ENCODE data around the gene NDUFB2.

NDUFB2 gene

DNA sequence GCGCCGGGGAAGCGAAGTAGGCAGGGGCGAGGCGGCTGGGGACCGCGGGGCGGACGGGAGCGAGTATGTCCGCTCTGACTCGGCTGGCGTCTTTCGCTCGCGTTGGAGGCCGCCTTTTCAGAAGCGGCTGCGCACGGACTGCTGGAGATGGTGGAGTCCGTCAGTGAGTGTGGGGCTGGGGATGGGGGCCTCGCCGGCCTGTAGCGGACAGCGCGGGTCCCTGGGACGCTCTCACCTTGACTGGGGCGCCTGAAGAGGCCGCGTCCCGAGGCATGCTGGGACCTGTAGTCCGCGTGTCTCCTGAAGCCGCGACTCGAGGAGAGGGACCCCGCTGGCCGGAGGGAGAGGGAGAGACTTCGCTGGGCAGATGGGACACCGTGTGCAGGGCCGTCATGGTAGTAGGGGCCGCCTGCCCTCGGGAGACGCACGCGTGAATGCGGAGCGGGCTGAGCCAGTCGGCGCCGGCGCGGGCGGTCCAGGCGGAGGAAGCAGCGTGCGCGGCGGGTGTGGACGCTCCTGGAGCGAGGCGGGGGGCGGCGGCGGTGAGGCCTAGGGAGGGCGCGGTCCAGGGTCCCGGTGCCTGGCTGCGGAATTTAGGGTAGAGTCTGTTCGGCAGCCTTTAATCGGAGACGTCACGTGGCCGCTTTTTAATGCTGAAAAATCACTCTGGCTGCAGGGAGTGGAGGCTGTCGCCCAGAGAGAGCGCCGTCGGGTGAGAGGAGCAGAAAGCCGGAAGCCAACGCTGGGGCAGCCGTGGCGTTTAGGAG is at the start of gene NDUFB2 (continued):
- TF ChIP-seq, protein P1, sequence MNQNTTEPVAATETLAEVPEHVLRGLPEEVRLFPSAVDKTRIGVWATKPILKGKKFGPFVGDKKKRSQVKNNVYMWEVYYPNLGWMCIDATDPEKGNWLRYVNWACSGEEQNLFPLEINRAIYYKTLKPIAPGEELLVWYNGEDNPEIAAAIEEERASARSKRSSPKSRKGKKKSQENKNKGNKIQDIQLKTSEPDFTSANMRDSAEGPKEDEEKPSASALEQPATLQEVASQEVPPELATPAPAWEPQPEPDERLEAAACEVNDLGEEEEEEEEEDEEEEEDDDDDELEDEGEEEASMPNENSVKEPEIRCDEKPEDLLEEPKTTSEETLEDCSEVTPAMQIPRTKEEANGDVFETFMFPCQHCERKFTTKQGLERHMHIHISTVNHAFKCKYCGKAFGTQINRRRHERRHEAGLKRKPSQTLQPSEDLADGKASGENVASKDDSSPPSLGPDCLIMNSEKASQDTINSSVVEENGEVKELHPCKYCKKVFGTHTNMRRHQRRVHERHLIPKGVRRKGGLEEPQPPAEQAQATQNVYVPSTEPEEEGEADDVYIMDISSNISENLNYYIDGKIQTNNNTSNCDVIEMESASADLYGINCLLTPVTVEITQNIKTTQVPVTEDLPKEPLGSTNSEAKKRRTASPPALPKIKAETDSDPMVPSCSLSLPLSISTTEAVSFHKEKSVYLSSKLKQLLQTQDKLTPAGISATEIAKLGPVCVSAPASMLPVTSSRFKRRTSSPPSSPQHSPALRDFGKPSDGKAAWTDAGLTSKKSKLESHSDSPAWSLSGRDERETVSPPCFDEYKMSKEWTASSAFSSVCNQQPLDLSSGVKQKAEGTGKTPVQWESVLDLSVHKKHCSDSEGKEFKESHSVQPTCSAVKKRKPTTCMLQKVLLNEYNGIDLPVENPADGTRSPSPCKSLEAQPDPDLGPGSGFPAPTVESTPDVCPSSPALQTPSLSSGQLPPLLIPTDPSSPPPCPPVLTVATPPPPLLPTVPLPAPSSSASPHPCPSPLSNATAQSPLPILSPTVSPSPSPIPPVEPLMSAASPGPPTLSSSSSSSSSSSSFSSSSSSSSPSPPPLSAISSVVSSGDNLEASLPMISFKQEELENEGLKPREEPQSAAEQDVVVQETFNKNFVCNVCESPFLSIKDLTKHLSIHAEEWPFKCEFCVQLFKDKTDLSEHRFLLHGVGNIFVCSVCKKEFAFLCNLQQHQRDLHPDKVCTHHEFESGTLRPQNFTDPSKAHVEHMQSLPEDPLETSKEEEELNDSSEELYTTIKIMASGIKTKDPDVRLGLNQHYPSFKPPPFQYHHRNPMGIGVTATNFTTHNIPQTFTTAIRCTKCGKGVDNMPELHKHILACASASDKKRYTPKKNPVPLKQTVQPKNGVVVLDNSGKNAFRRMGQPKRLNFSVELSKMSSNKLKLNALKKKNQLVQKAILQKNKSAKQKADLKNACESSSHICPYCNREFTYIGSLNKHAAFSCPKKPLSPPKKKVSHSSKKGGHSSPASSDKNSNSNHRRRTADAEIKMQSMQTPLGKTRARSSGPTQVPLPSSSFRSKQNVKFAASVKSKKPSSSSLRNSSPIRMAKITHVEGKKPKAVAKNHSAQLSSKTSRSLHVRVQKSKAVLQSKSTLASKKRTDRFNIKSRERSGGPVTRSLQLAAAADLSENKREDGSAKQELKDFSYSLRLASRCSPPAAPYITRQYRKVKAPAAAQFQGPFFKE (tag by site-specific recombination; IDR thresholded peaks at IDR 0.05; ENCODE audit: borderline replicate concordance): peak; percentile 26; the same call in 1 of the 2 replicates
- TF ChIP-seq ZNF529 (tag by site-specific recombination; IDR thresholded peaks at IDR 0.05; ENCODE audit: insufficient replicate concordance) (no peak), KLF10 (tag by site-specific recombination; IDR thresholded peaks at IDR 0.05) (0 out of 2 replicates have a peak, but pooled peaks have one; percentile 49), ZNF623 (tag by site-specific recombination; IDR thresholded peaks at IDR 0.05) (no peak; the same call in 1 of the 2 replicates), KLF16 (tag by site-specific recombination; IDR thresholded peaks at IDR 0.05) (peak; percentile 68), ZNF423 (tag by site-specific recombination; IDR thresholded peaks at IDR 0.05) (peak; percentile 34), ZNF670 (tag by site-specific recombination; IDR thresholded peaks at IDR 0.05; ENCODE audit: low read depth) (no peak), ZNF600 (tag by site-specific recombination; IDR thresholded peaks at IDR 0.05) (peak; percentile 82), ZNF585B (tag by site-specific recombination; IDR thresholded peaks at IDR 0.05) (no peak), ZNF548 (tag by site-specific recombination; IDR thresholded peaks at IDR 0.05) (no peak), ZSCAN30 (tag by site-specific recombination; IDR thresholded peaks at IDR 0.05) (peak; percentile 62; the same call in 1 of the 2 replicates), ZNF202 (tag by site-specific recombination; IDR thresholded peaks at IDR 0.05; ENCODE audit: borderline replicate concordance) (no peak), WT1 (tag by site-specific recombination; IDR thresholded peaks at IDR 0.05) (peak; percentile 62), ZNF76 (tag by site-specific recombination; IDR thresholded peaks at IDR 0.05; ENCODE audit: borderline replicate concordance, low read depth) (peak; percentile 99), ZNF221 (tag by site-specific recombination; IDR thresholded peaks at IDR 0.05; ENCODE audit: borderline replicate concordance) (no peak), OVOL3 (tag by site-specific recombination; IDR thresholded peaks at IDR 0.05) (0 out of 2 replicates have a peak, but pooled peaks have one; percentile 76), ZNF426 (tag by site-specific recombination; IDR thresholded peaks at IDR 0.05) (no peak), ZFP37 (tag by site-specific recombination; IDR thresholded peaks at IDR 0.05) (peak; percentile 95), PRDM1 (tag by site-specific recombination; IDR thresholded peaks at IDR 0.05) (no peak), ZNF292 (tag by site-specific recombination; IDR thresholded peaks at IDR 0.05; ENCODE audit: borderline replicate concordance, low read depth) (no peak), ZNF791 (tag by site-specific recombination; IDR thresholded peaks at IDR 0.05) (no peak), ZNF132 (tag by site-specific recombination; IDR thresholded peaks at IDR 0.05; ENCODE audit: borderline replicate concordance) (no peak), ZNF248 (tag by site-specific recombination; IDR thresholded peaks at IDR 0.05) (no peak), HOXD13 (CRISPR knock-in tag; IDR thresholded peaks at IDR 0.05; ENCODE audit: borderline replicate concordance) (no peak), ZNF239 (tag by site-specific recombination; IDR thresholded peaks at IDR 0.05) (peak; percentile 34; the same call in 1 of the 2 replicates)
- TF ChIP-seq, protein P2, sequence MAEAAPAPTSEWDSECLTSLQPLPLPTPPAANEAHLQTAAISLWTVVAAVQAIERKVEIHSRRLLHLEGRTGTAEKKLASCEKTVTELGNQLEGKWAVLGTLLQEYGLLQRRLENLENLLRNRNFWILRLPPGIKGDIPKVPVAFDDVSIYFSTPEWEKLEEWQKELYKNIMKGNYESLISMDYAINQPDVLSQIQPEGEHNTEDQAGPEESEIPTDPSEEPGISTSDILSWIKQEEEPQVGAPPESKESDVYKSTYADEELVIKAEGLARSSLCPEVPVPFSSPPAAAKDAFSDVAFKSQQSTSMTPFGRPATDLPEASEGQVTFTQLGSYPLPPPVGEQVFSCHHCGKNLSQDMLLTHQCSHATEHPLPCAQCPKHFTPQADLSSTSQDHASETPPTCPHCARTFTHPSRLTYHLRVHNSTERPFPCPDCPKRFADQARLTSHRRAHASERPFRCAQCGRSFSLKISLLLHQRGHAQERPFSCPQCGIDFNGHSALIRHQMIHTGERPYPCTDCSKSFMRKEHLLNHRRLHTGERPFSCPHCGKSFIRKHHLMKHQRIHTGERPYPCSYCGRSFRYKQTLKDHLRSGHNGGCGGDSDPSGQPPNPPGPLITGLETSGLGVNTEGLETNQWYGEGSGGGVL (tag by site-specific recombination; IDR thresholded peaks at IDR 0.05): peak; percentile 79
- TF ChIP-seq, protein P3, sequence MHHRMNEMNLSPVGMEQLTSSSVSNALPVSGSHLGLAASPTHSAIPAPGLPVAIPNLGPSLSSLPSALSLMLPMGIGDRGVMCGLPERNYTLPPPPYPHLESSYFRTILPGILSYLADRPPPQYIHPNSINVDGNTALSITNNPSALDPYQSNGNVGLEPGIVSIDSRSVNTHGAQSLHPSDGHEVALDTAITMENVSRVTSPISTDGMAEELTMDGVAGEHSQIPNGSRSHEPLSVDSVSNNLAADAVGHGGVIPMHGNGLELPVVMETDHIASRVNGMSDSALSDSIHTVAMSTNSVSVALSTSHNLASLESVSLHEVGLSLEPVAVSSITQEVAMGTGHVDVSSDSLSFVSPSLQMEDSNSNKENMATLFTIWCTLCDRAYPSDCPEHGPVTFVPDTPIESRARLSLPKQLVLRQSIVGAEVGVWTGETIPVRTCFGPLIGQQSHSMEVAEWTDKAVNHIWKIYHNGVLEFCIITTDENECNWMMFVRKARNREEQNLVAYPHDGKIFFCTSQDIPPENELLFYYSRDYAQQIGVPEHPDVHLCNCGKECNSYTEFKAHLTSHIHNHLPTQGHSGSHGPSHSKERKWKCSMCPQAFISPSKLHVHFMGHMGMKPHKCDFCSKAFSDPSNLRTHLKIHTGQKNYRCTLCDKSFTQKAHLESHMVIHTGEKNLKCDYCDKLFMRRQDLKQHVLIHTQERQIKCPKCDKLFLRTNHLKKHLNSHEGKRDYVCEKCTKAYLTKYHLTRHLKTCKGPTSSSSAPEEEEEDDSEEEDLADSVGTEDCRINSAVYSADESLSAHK (tag by site-specific recombination; IDR thresholded peaks at IDR 0.05): peak; percentile 63; the same call in 1 of the 2 replicates
- TF ChIP-seq, protein P4, sequence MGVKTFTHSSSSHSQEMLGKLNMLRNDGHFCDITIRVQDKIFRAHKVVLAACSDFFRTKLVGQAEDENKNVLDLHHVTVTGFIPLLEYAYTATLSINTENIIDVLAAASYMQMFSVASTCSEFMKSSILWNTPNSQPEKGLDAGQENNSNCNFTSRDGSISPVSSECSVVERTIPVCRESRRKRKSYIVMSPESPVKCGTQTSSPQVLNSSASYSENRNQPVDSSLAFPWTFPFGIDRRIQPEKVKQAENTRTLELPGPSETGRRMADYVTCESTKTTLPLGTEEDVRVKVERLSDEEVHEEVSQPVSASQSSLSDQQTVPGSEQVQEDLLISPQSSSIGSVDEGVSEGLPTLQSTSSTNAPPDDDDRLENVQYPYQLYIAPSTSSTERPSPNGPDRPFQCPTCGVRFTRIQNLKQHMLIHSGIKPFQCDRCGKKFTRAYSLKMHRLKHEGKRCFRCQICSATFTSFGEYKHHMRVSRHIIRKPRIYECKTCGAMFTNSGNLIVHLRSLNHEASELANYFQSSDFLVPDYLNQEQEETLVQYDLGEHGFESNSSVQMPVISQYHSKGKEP (tag by site-specific recombination; IDR thresholded peaks at IDR 0.05): no peak
